K562 (cell line): ENCODE data around the gene CEP70.

ENCODE experiments used
- CTCF ChIP-seq, 3 experiments: IDR thresholded peaks in 2 of 3; conservative IDR thresholded peaks in 1 of 3; 2 replicates each; pipeline ENCODE4 v1.5.1; 2011 to 2012; ENCODE audit warnings: low read length in 3 of 3, mild to moderate bottlenecking in 3 of 3, control low read depth in 2 of 3, improper control_type of control experiment in 1 of 3, inconsistent platforms in 1 of 3, low read depth in 1 of 3, mixed read lengths in 1 of 3, moderate library complexity in 1 of 3; ENCODE audit not compliant: insufficient read depth in 2 of 3
- ESRRA ChIP-seq: fragments of 450-650 bp; IDR thresholded peaks from 2 replicates; pipeline ENCODE4 v1.6.1; 2014; ENCODE audit warnings: low read depth, mild to moderate bottlenecking, moderate library complexity, borderline replicate concordance
- EZH2 ChIP-seq: IDR thresholded peaks from 2 replicates; pipeline ENCODE4 v1.6.1; 2012; ENCODE audit warnings: low read depth, mild to moderate bottlenecking, inconsistent platforms, low read length, borderline replicate concordance
- FOXJ3 ChIP-seq: sonication (generic); formaldehyde crosslinking; IDR thresholded peaks from 2 replicates; pipeline ENCODE4 v1.4.0; 2020; ENCODE audit warnings: mild to moderate bottlenecking, missing genetic modification reagents
- HDGF ChIP-seq: fragments of 450-650 bp; IDR thresholded peaks from 2 replicates; pipeline ENCODE4 v1.6.1; 2016
- HMG20B ChIP-seq: fragments of 250-450 bp; sonication (Bioruptor Pico); IDR thresholded peaks from 2 replicates; pipeline ENCODE4 v1.5.0; 2021; ENCODE audit warnings: mild to moderate bottlenecking
- L3MBTL2 ChIP-seq: fragments of 450-650 bp; IDR thresholded peaks from 2 replicates; pipeline ENCODE4 v1.6.1; 2016; ENCODE audit warnings: mild to moderate bottlenecking, moderate library complexity
- PML ChIP-seq: IDR thresholded peaks from 2 replicates; pipeline ENCODE4 v1.6.1; 2012; ENCODE audit warnings: low read length, inconsistent platforms
- POLR2A ChIP-seq: fragments of 450-650 bp; conservative IDR thresholded peaks from 2 replicates; pipeline ENCODE4 v1.6.1; 2016
- RCOR1 ChIP-seq, 2 experiments: IDR thresholded peaks; 2 replicates each; pipeline ENCODE4 v1.6.1; 2012; ENCODE audit warnings: low read depth in 2 of 2, low read length in 2 of 2, borderline replicate concordance in 1 of 2, improper control_type of control experiment in 1 of 2
- SRF ChIP-seq, 2 experiments: fragments of 250-450, 450-650 bp in 1 of 2; sonication (Bioruptor Pico) in 1 of 2; sonication (generic) in 1 of 2; formaldehyde crosslinking; IDR thresholded peaks; 2 replicates each; pipeline versions ENCODE4 v1.5.0 to v1.5.1; 2020 to 2022; ENCODE audit warnings: mild to moderate bottlenecking in 1 of 2, missing genetic modification reagents in 1 of 2
- ZBED1 ChIP-seq: IDR thresholded peaks from 2 replicates; pipeline ENCODE4 v1.6.1; 2014
- ZBTB8A ChIP-seq: fragments of 450-650 bp; IDR thresholded peaks from 2 replicates; pipeline ENCODE4 v1.6.1; 2018; ENCODE audit warnings: mild to moderate bottlenecking, moderate library complexity; ENCODE audit not compliant: partially characterized antibody
- ZNF143 ChIP-seq: sonication (generic); formaldehyde crosslinking; IDR thresholded peaks from 2 replicates; pipeline ENCODE4 v1.9.0; 2022; ENCODE audit warnings: mild to moderate bottlenecking, missing genetic modification reagents

- no peak for TF ChIP-seq PML
- no peak for TF ChIP-seq L3MBTL2
- no peak for TF ChIP-seq HDGF
- no peak for TF ChIP-seq CTCF (IDR thresholded peaks at IDR 0.05 in 2 of 3, conservative IDR thresholded peaks at IDR 0.05 in 1 of 3; ENCODE audit: insufficient read depth in 2 of 3, low read depth in 1 of 3, low read length in 3 of 3)
- TF ChIP-seq SRF (CRISPR knock-in tag; IDR thresholded peaks at IDR 0.05), result no peak
- TF ChIP-seq HMG20B (CRISPR knock-in tag), result no peak
- TF ChIP-seq ZNF143, result no peak
- TF ChIP-seq ZBTB8A, result no peak
- no peak for TF ChIP-seq FOXJ3 (CRISPR knock-in tag)
- no peak for TF ChIP-seq ZBED1
- TF ChIP-seq POLR2A, result no peak
- TF ChIP-seq RCOR1 (IDR thresholded peaks at IDR 0.05; ENCODE audit: borderline replicate concordance in 1 of 2, low read depth in 2 of 2, low read length in 2 of 2), result no peak
- no peak for TF ChIP-seq ESRRA
- TF ChIP-seq EZH2, result no peak
These were observed 97.6 kb downstream of the CEP70 start for GRCh38 chr3:138496436-138496835.
